OCI-LY7 (cell line): ENCODE measurements around the gene SNX9. TPM values are rescaled to one million over a fixed set of nuclear protein-coding genes. Genes with fewer than 3 reads are reported as not detected.
"Not testable (repeated sequence)": the region's sequence is repeated elsewhere in the genome, so short reads cannot be mapped to it uniquely, and the experiment has no call there.

Source experiments
- BruUV-seq: library from RNA; stranded (reverse); fragments of 400-500 nt; replicated peaks from 2 replicates; lab custom pipeline; 2021; lab: Mats Ljungman, UMichigan
- CTCF ChIA-PET: fragments of 300-600 bp; sonication (Branson Sonifier 250); formaldehyde crosslinking; loops from one replicate; lab custom pipeline; 2022; ENCODE audit warnings: antibody characterized with exemption; ENCODE audit not compliant: unreplicated experiment; lab: Charles Lee
- POLR2A ChIA-PET: fragments of 300-600 bp; sonication (Branson Sonifier 250); formaldehyde crosslinking; loops from one replicate; lab custom pipeline; 2022; ENCODE audit warnings: antibody characterized with exemption; lab: Charles Lee
- DNase-seq: peaks from one replicate; pipeline ENCODE4 v3.0.0-alpha.2; 2015; ENCODE audit warnings: low spot score
- H2AFZ ChIP-seq: fragments of 200-600 bp; sonication (generic), shearing (Covaris generic); 2 replicates; pipeline ENCODE4 v1.6.1; 2014; ENCODE audit warnings: mild to moderate bottlenecking, antibody characterized with exemption, low read length, moderate library complexity
- H3K27ac ChIP-seq: fragments of 200-600 bp; sonication (generic); 2 replicates; pipeline ENCODE4 v1.5.1; 2014; ENCODE audit warnings: mixed run types, low read depth, mild to moderate bottlenecking, moderate library complexity, low read length, inconsistent platforms; ENCODE audit not compliant: poor library complexity, severe bottlenecking
- H3K36me3 ChIP-seq: fragments of 200-600 bp; sonication (generic); 2 replicates; pipeline ENCODE4 v1.6.1; 2014; ENCODE audit warnings: mild to moderate bottlenecking, antibody characterized with exemption, low read length, moderate library complexity, mixed read lengths; ENCODE audit not compliant: insufficient read depth
- H3K4me1 ChIP-seq: fragments of 200-600 bp; sonication (generic); 2 replicates; pipeline ENCODE4 v1.5.1; 2014; ENCODE audit warnings: mild to moderate bottlenecking, low read length; ENCODE audit not compliant: insufficient read depth, poor library complexity, severe bottlenecking
- H3K4me2 ChIP-seq: fragments of 200-600 bp; sonication (generic); 2 replicates; pipeline ENCODE4 v1.6.1; 2014; ENCODE audit warnings: mild to moderate bottlenecking, low read length
- H3K4me3 ChIP-seq: fragments of 200-600 bp; sonication (generic); 2 replicates; pipeline ENCODE4 v1.5.1; 2014; ENCODE audit warnings: mild to moderate bottlenecking, low read depth, low read length; ENCODE audit not compliant: poor library complexity, severe bottlenecking
- H3K79me2 ChIP-seq: fragments of 200-600 bp; sonication (generic); 2 replicates; pipeline ENCODE4 v1.6.1; 2016; ENCODE audit warnings: low read depth, mild to moderate bottlenecking, low read length, moderate library complexity, mixed read lengths; ENCODE audit not compliant: insufficient read depth
- H3K9me2 ChIP-seq: fragments of 200-600 bp; sonication (generic); 2 replicates; pipeline ENCODE4 v1.6.1; 2016; ENCODE audit warnings: mild to moderate bottlenecking, low read length, mixed read lengths; ENCODE audit not compliant: insufficient read depth
- H3K9me3 ChIP-seq: fragments of 200-600 bp; sonication (generic); 2 replicates; pipeline ENCODE4 v1.6.1; 2014; ENCODE audit warnings: mild to moderate bottlenecking, mixed run types, low read length, mixed read lengths
- H4K20me1 ChIP-seq: fragments of 200-600 bp; sonication (generic); 2 replicates; pipeline ENCODE4 v1.6.1; 2014; ENCODE audit warnings: mild to moderate bottlenecking, antibody characterized with exemption, low read length, moderate library complexity, mixed read lengths; ENCODE audit not compliant: insufficient read depth
- CTCF ChIP-seq: fragments of 200-600 bp; sonication (generic); conservative IDR thresholded peaks from 2 replicates; pipeline ENCODE4 v1.5.1; 2014; ENCODE audit warnings: mild to moderate bottlenecking, antibody characterized with exemption, low read length, moderate library complexity, mixed read lengths
- EZH2phosphoT487 ChIP-seq: fragments of 200-600 bp; sonication (generic); IDR thresholded peaks from 2 replicates; pipeline ENCODE4 v1.6.1; 2018; ENCODE audit warnings: low read depth, borderline replicate concordance, mild to moderate bottlenecking, mixed run types, antibody characterized with exemption, low read length, moderate library complexity, mixed read lengths
- intact Hi-C: fragments of 100-400 bp; cut with micrococcal nuclease; formaldehyde crosslinking; loops from one replicate; pipeline ENCODE4 v1.10.0; 2022; ENCODE audit not compliant: unreplicated experiment
- total RNA-seq, 2 experiments: library from RNA; depleted of rRNA in 1 of 2; stranded (reverse); fragments of >200 nt in 1 of 2; shearing (Covaris generic) in 1 of 2; gene quantifications; 2 replicates each; pipeline ENCODE4 v1.2.3, GENCODE V29; 2014 to 2022

The SNX9 gene
- total RNA-seq, 2 experiments from 2014 or later, result not detected

- intact Hi-C loops, result no loop called here
- Histone ChIP-seq H3K79me2 (no peaks in the 10 kb centered on the region), H3K27ac (no peak overlapping the region), H3K4me2 (no peak overlapping the region), H3K4me1 (no peaks in the 10 kb centered on the region), H3K9me3 (no peaks in the 10 kb centered on the region), H2AFZ (no peak overlapping the region), H3K4me3 (no peak overlapping the region), H3K9me2 (no peaks in the 10 kb centered on the region), H4K20me1 (no peaks in the 10 kb centered on the region), H3K36me3 (no peaks in the 10 kb centered on the region)
- no TSS peak for BruUV-seq
- no peak for DNase-seq
- TF ChIP-seq CTCF (no peak), EZH2phosphoT487 (no peak)
- CTCF ChIA-PET, result no interaction called here
- POLR2A ChIA-PET, result no interaction called here
These were observed 27.2 kb upstream of the SNX9 start for GRCh38 chr6:157795841-157796240.

- Histone ChIP-seq H3K9me3 (no peaks in the 10 kb centered on the region), H2AFZ (no peak overlapping the region), H3K9me2 (no peaks in the 10 kb centered on the region), H3K4me1 (no peaks in the 10 kb centered on the region), H3K4me3 (no peak overlapping the region), H3K27ac (no peak overlapping the region), H4K20me1 (no peaks in the 10 kb centered on the region), H3K79me2 (no peaks in the 10 kb centered on the region), H3K4me2 (no peak overlapping the region), H3K36me3 (no peaks in the 10 kb centered on the region)
- intact Hi-C loops, result no loop called here
- no peak for DNase-seq
- POLR2A ChIA-PET, result interaction anchor here (1.5 kb wide), 1 partner anchor 11 kb away, joined by 4 read pairs; no protein-coding TSS in a partner anchor
- no peak for TF ChIP-seq CTCF
- no peak for TF ChIP-seq EZH2phosphoT487
- CTCF ChIA-PET, result no interaction called here
- no TSS peak for BruUV-seq
These were observed 24.2 kb upstream of the SNX9 start for GRCh38 chr6:157798851-157799250.

- POLR2A ChIA-PET, intact Hi-C loops, H2AFZ ChIP-seq, H3K4me3 ChIP-seq, H3K4me1 ChIP-seq, CTCF ChIA-PET, H4K20me1 ChIP-seq, H3K36me3 ChIP-seq, H3K9me2 ChIP-seq, H3K27ac ChIP-seq, H3K9me3 ChIP-seq, DNase-seq, H3K4me2 ChIP-seq, H3K79me2 ChIP-seq, BruUV-seq: not testable (repeated sequence)
These were observed 23.5 kb upstream of the SNX9 start for GRCh38 chr6:157799561-157799960.
